WTC11 (cell line): ENCODE measurements around the gene RASSF9. TPM values are rescaled to one million over a fixed set of nuclear protein-coding genes. Genes with fewer than 3 reads are reported as not detected.
A peak's percentile ranks its signal among the peaks of the same experiment; 100 is the strongest.

Source experiments
- ATAC-seq: fragments of 200-7000 bp; cut with Tn5 transposase; 2 replicates; pipeline ENCODE4 v1.10.0; 2021; ENCODE audit warnings: mild to moderate bottlenecking, moderate library complexity
- CTCF ChIA-PET: fragments of 300-600 bp; sonication (Branson Sonifier 250); formaldehyde crosslinking; loops from one replicate; lab custom pipeline; 2021; ENCODE audit warnings: antibody characterized with exemption; lab: Charles Lee
- POLR2A ChIA-PET: fragments of 350-600 bp; sonication (Branson Sonifier 250); formaldehyde crosslinking; loops from one replicate; lab custom pipeline; 2021; ENCODE audit warnings: antibody characterized with exemption; lab: Charles Lee
- DNase-seq: peaks from one replicate; pipeline ENCODE4 v3.0.0; 2021; ENCODE audit warnings: low spot score
- H3K27ac Mint-ChIP-seq: 2 replicates; pipeline ENCODE4 v1.8.0; 2021; ENCODE audit warnings: mixed read lengths
- H3K27me3 Mint-ChIP-seq: 2 replicates; pipeline ENCODE4 v1.8.0; 2021; ENCODE audit warnings: low read depth, mild to moderate bottlenecking, moderate library complexity, mixed read lengths
- H3K36me3 Mint-ChIP-seq: 2 replicates; pipeline ENCODE4 v1.8.0; 2021; ENCODE audit warnings: mixed read lengths
- H3K4me1 Mint-ChIP-seq: 2 replicates; pipeline ENCODE4 v1.8.0; 2022; ENCODE audit warnings: mixed read lengths
- H3K4me3 Mint-ChIP-seq: 2 replicates; pipeline ENCODE4 v1.8.0; 2021; ENCODE audit warnings: mild to moderate bottlenecking, moderate library complexity, mixed read lengths
- H3K9me3 Mint-ChIP-seq: 2 replicates; pipeline ENCODE4 v1.8.0; 2021; ENCODE audit warnings: mixed read lengths
- ATF1 ChIP-seq: sonication (generic); formaldehyde crosslinking; IDR thresholded peaks from 2 replicates; pipeline ENCODE4 v1.8.1; 2023; ENCODE audit warnings: mild to moderate bottlenecking, moderate library complexity, missing genetic modification reagents
- CREB1 ChIP-seq: sonication (generic); formaldehyde crosslinking; IDR thresholded peaks from 2 replicates; pipeline ENCODE4 v1.8.0; 2023; ENCODE audit warnings: mild to moderate bottlenecking, missing genetic modification reagents
- ESRRA ChIP-seq: sonication (generic); formaldehyde crosslinking; IDR thresholded peaks from 2 replicates; pipeline ENCODE4 v1.8.1; 2022; ENCODE audit warnings: mild to moderate bottlenecking, missing genetic modification reagents, borderline replicate concordance
- GTF2I ChIP-seq: fragments of 250-450 bp; sonication (Bioruptor Pico); conservative IDR thresholded peaks from 2 replicates; pipeline ENCODE4 v1.4.0; 2021; ENCODE audit warnings: mild to moderate bottlenecking
- JAZF1 ChIP-seq: fragments of 250-450 bp; sonication (Bioruptor Pico); IDR thresholded peaks from 2 replicates; pipeline ENCODE4 v1.9.0; 2021; ENCODE audit warnings: moderate library complexity, mild to moderate bottlenecking, inconsistent platforms
- MXD4 ChIP-seq: fragments of 250-450 bp; sonication (Bioruptor Pico); IDR thresholded peaks from 2 replicates; pipeline ENCODE4 v1.8.0; 2021; ENCODE audit warnings: mild to moderate bottlenecking, moderate library complexity, borderline replicate concordance
- NR1H2 ChIP-seq: sonication (generic); formaldehyde crosslinking; IDR thresholded peaks from 2 replicates; pipeline ENCODE4 v1.9.0; 2021; ENCODE audit warnings: mild to moderate bottlenecking, moderate library complexity, missing genetic modification reagents
- RORB ChIP-seq: fragments of 250-450 bp; sonication (Bioruptor Pico); IDR thresholded peaks from 2 replicates; pipeline ENCODE4 v1.9.0; 2021; ENCODE audit warnings: mild to moderate bottlenecking
- TEAD4 ChIP-seq: sonication (generic); formaldehyde crosslinking; IDR thresholded peaks from 2 replicates; pipeline ENCODE4 v1.8.0; 2022; ENCODE audit warnings: mild to moderate bottlenecking, missing genetic modification reagents
- USF2 ChIP-seq: sonication (generic); formaldehyde crosslinking; IDR thresholded peaks from 2 replicates; pipeline ENCODE4 v1.8.1; 2023; ENCODE audit warnings: mild to moderate bottlenecking, missing genetic modification reagents, moderate library complexity
- ZNF232 ChIP-seq: sonication (generic); formaldehyde crosslinking; IDR thresholded peaks from 2 replicates; pipeline ENCODE4 v1.8.0; 2022; ENCODE audit warnings: mild to moderate bottlenecking, missing genetic modification reagents
- ZNF416 ChIP-seq: fragments of 250-450 bp; sonication (Bioruptor Pico); IDR thresholded peaks from 2 replicates; pipeline ENCODE4 v1.9.0; 2021; ENCODE audit warnings: mild to moderate bottlenecking, inconsistent platforms
- total RNA-seq: library from RNA; stranded (reverse); gene quantifications from 3 replicates; pipeline ENCODE4 v1.2.3, GENCODE V29; 2021
- TF ChIP-seq, protein P1 (sequence below): fragments of 250-450 bp; sonication (Bioruptor Pico); IDR thresholded peaks from 2 replicates; pipeline ENCODE4 v2.1.2; 2022; ENCODE audit warnings: mild to moderate bottlenecking, moderate library complexity
- TF ChIP-seq, protein P2 (sequence below): sonication (generic); formaldehyde crosslinking; IDR thresholded peaks from 2 replicates; pipeline ENCODE4 v1.8.1; 2022; ENCODE audit warnings: mild to moderate bottlenecking, missing genetic modification reagents, moderate library complexity, borderline replicate concordance
- TF ChIP-seq, protein P3 (sequence below): sonication (generic); formaldehyde crosslinking; conservative IDR thresholded peaks from 2 replicates; pipeline ENCODE4 v1.8.1; 2023; ENCODE audit warnings: mild to moderate bottlenecking, low read depth, missing genetic modification reagents, moderate library complexity
- TF ChIP-seq, protein P4 (sequence below): sonication (generic); formaldehyde crosslinking; IDR thresholded peaks from 2 replicates; pipeline ENCODE4 v1.8.0; 2023; ENCODE audit warnings: missing genetic modification reagents, mild to moderate bottlenecking, borderline replicate concordance

The RASSF9 gene
- total RNA-seq, 1 experiment from 2014 or later, result 0.33 TPM

GRCh38 chr12:85825746-85826145 is 10.5 kb downstream of the RASSF9 start:
- H3K27ac Mint-ChIP-seq, result no peak overlapping the region
- ChIA-PET POLR2A (no interaction called here), CTCF (no interaction called here)
- peaks cover 17% of the 10 kb centered on the region for H3K4me1 Mint-ChIP-seq
- H3K36me3 Mint-ChIP-seq, result no peaks in the 10 kb centered on the region
- ATAC-seq (no peak), DNase-seq (no peak)
- H3K4me3 Mint-ChIP-seq, result no peak overlapping the region
- no peaks in the 10 kb centered on the region for H3K27me3 Mint-ChIP-seq
- no peak for TF ChIP-seq ESRRA
- TF ChIP-seq JAZF1, result no peak
- no peak for TF ChIP-seq NR1H2 (CRISPR knock-in tag)
- no peak for TF ChIP-seq MXD4 (CRISPR knock-in tag)
- no peak for TF ChIP-seq ZNF416 (CRISPR knock-in tag)
- TF ChIP-seq, all 79 proteins: peak for 0
- peaks cover 4% of the 10 kb centered on the region; the same call in 1 of the 2 replicates for H3K9me3 Mint-ChIP-seq

GRCh38 chr12:85823436-85824180 is 12.6 kb downstream of the RASSF9 start:
- Mint-ChIP-seq H3K27ac (peak overlapping the region; percentile 9; the same call in 1 of the 2 replicates), H3K9me3 (peaks cover 4% of the 10 kb centered on the region; the same call in 1 of the 2 replicates), H3K4me1 (peaks cover 17% of the 10 kb centered on the region), H3K4me3 (no peak overlapping the region), H3K27me3 (no peaks in the 10 kb centered on the region), H3K36me3 (no peaks in the 10 kb centered on the region)
- CTCF ChIA-PET, result interaction anchor here (0.6 kb wide), 1 partner anchor 955 kb away, joined by 4 read pairs; no protein-coding TSS in a partner anchor
- TF ChIP-seq GTF2I (CRISPR knock-in tag), result no peak
- no peak for TF ChIP-seq ATF1 (CRISPR knock-in tag)
- TF ChIP-seq, protein P1, sequence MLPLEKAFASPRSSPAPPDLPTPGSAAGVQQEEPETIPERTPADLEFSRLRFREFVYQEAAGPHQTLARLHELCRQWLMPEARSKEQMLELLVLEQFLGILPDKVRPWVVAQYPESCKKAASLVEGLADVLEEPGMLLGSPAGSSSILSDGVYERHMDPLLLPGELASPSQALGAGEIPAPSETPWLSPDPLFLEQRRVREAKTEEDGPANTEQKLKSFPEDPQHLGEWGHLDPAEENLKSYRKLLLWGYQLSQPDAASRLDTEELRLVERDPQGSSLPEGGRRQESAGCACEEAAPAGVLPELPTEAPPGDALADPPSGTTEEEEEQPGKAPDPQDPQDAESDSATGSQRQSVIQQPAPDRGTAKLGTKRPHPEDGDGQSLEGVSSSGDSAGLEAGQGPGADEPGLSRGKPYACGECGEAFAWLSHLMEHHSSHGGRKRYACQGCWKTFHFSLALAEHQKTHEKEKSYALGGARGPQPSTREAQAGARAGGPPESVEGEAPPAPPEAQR, result no peak
- no peak for TF ChIP-seq ZNF232 (CRISPR knock-in tag)
- TF ChIP-seq, protein P2, sequence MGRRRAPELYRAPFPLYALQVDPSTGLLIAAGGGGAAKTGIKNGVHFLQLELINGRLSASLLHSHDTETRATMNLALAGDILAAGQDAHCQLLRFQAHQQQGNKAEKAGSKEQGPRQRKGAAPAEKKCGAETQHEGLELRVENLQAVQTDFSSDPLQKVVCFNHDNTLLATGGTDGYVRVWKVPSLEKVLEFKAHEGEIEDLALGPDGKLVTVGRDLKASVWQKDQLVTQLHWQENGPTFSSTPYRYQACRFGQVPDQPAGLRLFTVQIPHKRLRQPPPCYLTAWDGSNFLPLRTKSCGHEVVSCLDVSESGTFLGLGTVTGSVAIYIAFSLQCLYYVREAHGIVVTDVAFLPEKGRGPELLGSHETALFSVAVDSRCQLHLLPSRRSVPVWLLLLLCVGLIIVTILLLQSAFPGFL, result no peak
- ATAC-seq, result no peak
- POLR2A ChIA-PET, result no interaction called here
- DNase-seq, result no peak

GRCh38 chr12:85821759-85822158 is 14.4 kb downstream of the RASSF9 start:
- TF ChIP-seq, protein P3, sequence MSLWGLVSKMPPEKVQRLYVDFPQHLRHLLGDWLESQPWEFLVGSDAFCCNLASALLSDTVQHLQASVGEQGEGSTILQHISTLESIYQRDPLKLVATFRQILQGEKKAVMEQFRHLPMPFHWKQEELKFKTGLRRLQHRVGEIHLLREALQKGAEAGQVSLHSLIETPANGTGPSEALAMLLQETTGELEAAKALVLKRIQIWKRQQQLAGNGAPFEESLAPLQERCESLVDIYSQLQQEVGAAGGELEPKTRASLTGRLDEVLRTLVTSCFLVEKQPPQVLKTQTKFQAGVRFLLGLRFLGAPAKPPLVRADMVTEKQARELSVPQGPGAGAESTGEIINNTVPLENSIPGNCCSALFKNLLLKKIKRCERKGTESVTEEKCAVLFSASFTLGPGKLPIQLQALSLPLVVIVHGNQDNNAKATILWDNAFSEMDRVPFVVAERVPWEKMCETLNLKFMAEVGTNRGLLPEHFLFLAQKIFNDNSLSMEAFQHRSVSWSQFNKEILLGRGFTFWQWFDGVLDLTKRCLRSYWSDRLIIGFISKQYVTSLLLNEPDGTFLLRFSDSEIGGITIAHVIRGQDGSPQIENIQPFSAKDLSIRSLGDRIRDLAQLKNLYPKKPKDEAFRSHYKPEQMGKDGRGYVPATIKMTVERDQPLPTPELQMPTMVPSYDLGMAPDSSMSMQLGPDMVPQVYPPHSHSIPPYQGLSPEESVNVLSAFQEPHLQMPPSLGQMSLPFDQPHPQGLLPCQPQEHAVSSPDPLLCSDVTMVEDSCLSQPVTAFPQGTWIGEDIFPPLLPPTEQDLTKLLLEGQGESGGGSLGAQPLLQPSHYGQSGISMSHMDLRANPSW (CRISPR knock-in tag), result no peak
- TF ChIP-seq, protein P4, sequence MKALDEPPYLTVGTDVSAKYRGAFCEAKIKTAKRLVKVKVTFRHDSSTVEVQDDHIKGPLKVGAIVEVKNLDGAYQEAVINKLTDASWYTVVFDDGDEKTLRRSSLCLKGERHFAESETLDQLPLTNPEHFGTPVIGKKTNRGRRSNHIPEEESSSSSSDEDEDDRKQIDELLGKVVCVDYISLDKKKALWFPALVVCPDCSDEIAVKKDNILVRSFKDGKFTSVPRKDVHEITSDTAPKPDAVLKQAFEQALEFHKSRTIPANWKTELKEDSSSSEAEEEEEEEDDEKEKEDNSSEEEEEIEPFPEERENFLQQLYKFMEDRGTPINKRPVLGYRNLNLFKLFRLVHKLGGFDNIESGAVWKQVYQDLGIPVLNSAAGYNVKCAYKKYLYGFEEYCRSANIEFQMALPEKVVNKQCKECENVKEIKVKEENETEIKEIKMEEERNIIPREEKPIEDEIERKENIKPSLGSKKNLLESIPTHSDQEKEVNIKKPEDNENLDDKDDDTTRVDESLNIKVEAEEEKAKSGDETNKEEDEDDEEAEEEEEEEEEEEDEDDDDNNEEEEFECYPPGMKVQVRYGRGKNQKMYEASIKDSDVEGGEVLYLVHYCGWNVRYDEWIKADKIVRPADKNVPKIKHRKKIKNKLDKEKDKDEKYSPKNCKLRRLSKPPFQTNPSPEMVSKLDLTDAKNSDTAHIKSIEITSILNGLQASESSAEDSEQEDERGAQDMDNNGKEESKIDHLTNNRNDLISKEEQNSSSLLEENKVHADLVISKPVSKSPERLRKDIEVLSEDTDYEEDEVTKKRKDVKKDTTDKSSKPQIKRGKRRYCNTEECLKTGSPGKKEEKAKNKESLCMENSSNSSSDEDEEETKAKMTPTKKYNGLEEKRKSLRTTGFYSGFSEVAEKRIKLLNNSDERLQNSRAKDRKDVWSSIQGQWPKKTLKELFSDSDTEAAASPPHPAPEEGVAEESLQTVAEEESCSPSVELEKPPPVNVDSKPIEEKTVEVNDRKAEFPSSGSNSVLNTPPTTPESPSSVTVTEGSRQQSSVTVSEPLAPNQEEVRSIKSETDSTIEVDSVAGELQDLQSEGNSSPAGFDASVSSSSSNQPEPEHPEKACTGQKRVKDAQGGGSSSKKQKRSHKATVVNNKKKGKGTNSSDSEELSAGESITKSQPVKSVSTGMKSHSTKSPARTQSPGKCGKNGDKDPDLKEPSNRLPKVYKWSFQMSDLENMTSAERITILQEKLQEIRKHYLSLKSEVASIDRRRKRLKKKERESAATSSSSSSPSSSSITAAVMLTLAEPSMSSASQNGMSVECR, result no peak
- TF ChIP-seq CREB1 (CRISPR knock-in tag), result no peak
- TF ChIP-seq RORB (CRISPR knock-in tag), result no peak
- no peak for TF ChIP-seq TEAD4 (CRISPR knock-in tag)
- no peak for TF ChIP-seq GTF2I (CRISPR knock-in tag)
- no peak for TF ChIP-seq USF2 (CRISPR knock-in tag)
- Mint-ChIP-seq H3K9me3 (0 out of 2 replicates have a peak, but pooled peaks cover under 1% of the 10 kb centered on the region), H3K4me1 (peaks cover 17% of the 10 kb centered on the region), H3K4me3 (no peak overlapping the region), H3K36me3 (no peaks in the 10 kb centered on the region), H3K27me3 (no peaks in the 10 kb centered on the region), H3K27ac (no peak overlapping the region)
- DNase-seq (no peak), ATAC-seq (no peak)
- CTCF ChIA-PET, result interaction anchor here (0.7 kb wide), 1 partner anchor 130 kb away, joined by 3 read pairs; no protein-coding TSS in a partner anchor
- POLR2A ChIA-PET, result no interaction called here
